Right lobe of liver (tissue), 6 donors: ENCODE measurements around the gene SORBS2. TPM values are rescaled to one million over a fixed set of nuclear protein-coding genes. Genes with fewer than 3 reads are reported as not detected.

Source experiments
- ATAC-seq, 4 donors: fragments of 200-7000 bp; cut with Tn5 transposase; one replicate each; pipeline ENCODE4 v1.9.1; 2020; ENCODE audit warnings: mild to moderate bottlenecking in 4 of 4, moderate library complexity in 4 of 4
- DNase-seq, 3 donors: peaks; one replicate each; pipeline ENCODE4 v3.0.0-alpha.2; 2020
- H3K27ac ChIP-seq, 3 donors: fragments of 200-600 bp; one replicate each; pipeline ENCODE4 v1.8.0; 2022
- H3K27me3 ChIP-seq, 2 donors: fragments of 200-600 bp; one replicate each; pipeline ENCODE4 v1.8.0; 2022
- H3K36me3 ChIP-seq, 4 donors: fragments of 200-600 bp; sonication (generic) in 1 of 4; one replicate each; pipeline versions ENCODE4 v1.5.1 to v1.8.0; 2017 to 2022; ENCODE audit warnings: control low read depth in 1 of 4
- H3K4me1 ChIP-seq, 4 donors: fragments of 200-600 bp; sonication (generic) in 1 of 4; one replicate each; pipeline versions ENCODE4 v1.5.1 to v1.8.0; 2017 to 2022; ENCODE audit warnings: control low read depth in 1 of 4
- H3K4me3 ChIP-seq, 3 donors: fragments of 200-600 bp; one replicate each; pipeline ENCODE4 v1.8.0; 2022
- H3K9me3 ChIP-seq, 4 donors: fragments of 200-600 bp; sonication (generic) in 1 of 4; one replicate each; pipeline versions ENCODE4 v1.5.1 to v1.8.0; 2017 to 2022; ENCODE audit warnings: control low read depth in 1 of 4
- POLR2A ChIP-seq: fragments of 450-650 bp; IDR thresholded peaks from one replicate; pipeline ENCODE4 v1.6.1; 2017; ENCODE audit warnings: antibody characterized with exemption, mild to moderate bottlenecking
- WGBS: methylation state at CpG from one replicate; pipeline ENCODE4 v1.1.6; 2018; ENCODE audit warnings: low coverage, low lambda C conversion rate; ENCODE audit not compliant: insufficient coverage; ENCODE audit errors: missing lambda C conversion rate; 5-methylcytosine and 5-hydroxymethylcytosine counted together
- intact Hi-C, 2 donors: fragments of 100-400 bp; cut with DNase I; formaldehyde crosslinking; loops; one replicate each; pipeline versions ENCODE4 v1.11.2 to v1.14.1; 2022
- total RNA-seq, 6 experiments: library from RNA; depleted of rRNA in 2 of 6; stranded (reverse); fragments of >200 nt in 2 of 6; fragmentation: NEBNext Ultra II Directional in 3 of 6; extraction: Animal tissue kit (Norgen Biotek cat#: 25700) in 3 of 6; gene quantifications; one replicate each; pipeline versions ENCODE4 v1.1.0 to v1.2.4, GENCODE V29; 2016 to 2023
- TF ChIP-seq, protein P1 (sequence below), 4 donors: fragments of 200-600 bp in 3 of 4; fragments of 450-650 bp in 1 of 4; IDR thresholded peaks; one replicate each; pipeline versions ENCODE4 v1.5.1 to v1.8.0; 2016 to 2022; ENCODE audit warnings: antibody characterized with exemption in 4 of 4, mild to moderate bottlenecking in 2 of 4
- donor health status: DM: no; HTN: yes; CAD: no.
- donor health status: DM: no; HTN: no; CAD: no.
- donor health status: DM: no; HTN: no; CAD: no.
- donor health status: DM: no; HTN: yes; CAD: no.
- donor health status: DM: no; HTN: yes; CAD: no.

Gene SORBS2
- total RNA-seq, 6 experiments from 2014 or later, result 60.8 to 144 (median 107) TPM

DNA sequence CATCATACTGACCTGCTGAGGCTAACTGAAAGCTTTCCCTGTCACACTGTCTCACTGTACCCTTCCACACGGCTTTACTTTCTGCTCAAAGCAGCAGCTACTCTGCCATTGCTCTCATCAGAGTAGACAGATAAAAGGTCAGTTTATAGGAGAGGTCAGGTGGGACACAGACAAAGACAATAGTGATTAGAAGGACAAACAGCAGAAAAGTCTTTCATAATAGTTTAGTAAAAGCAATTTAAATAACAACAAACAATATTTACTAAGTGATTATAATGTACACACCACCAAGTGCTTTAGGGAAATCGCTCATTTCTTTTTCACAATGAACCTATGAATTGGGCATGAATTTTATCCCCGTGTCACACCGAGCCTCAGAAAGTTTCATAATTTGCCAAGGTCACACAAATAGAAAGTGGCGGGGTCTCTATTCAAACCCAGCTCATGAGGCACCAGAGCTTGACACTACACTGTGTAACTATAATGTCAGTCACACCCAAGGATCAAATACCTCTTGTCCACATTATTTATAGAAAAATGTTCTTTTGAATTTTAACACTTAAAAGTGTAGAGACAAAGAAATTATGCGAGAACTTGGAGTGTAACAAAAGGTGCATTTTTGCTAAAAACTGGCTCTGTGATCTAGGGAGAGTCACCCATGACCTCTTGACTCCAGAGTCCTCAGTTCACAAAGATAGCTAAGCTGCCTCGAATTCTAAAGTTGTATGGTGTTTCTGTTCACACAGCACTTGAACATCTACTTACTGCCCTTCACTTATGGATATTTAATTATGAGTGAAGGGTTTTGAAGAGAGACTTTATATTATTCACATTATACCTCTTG is 24.5 kb upstream of the SORBS2 start:
- H3K4me1 ChIP-seq, result peaks cover 0 to 31% (median 13%) of the 10 kb centered on the region in 4 donors
- TF ChIP-seq, protein P1, sequence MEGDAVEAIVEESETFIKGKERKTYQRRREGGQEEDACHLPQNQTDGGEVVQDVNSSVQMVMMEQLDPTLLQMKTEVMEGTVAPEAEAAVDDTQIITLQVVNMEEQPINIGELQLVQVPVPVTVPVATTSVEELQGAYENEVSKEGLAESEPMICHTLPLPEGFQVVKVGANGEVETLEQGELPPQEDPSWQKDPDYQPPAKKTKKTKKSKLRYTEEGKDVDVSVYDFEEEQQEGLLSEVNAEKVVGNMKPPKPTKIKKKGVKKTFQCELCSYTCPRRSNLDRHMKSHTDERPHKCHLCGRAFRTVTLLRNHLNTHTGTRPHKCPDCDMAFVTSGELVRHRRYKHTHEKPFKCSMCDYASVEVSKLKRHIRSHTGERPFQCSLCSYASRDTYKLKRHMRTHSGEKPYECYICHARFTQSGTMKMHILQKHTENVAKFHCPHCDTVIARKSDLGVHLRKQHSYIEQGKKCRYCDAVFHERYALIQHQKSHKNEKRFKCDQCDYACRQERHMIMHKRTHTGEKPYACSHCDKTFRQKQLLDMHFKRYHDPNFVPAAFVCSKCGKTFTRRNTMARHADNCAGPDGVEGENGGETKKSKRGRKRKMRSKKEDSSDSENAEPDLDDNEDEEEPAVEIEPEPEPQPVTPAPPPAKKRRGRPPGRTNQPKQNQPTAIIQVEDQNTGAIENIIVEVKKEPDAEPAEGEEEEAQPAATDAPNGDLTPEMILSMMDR (IDR thresholded peaks at IDR 0.05), result no peak
- TF ChIP-seq POLR2A, result no peak
- intact Hi-C loops, result no loop called here

GRCh38 chr4:185835814-185836213 is 23.8 kb upstream of the SORBS2 start:
- H3K36me3 ChIP-seq, result no peaks in the 10 kb centered on the region
- ATAC-seq, result no peak
- no peak for TF ChIP-seq POLR2A
- TF ChIP-seq, protein P1 (IDR thresholded peaks at IDR 0.05), result no peak
- intact Hi-C loops, result no loop called here
- H3K27ac ChIP-seq, result peak overlapping the region in 2 of 3 donors; percentile 49 to 57
- WGBS, result 68% methylated on average over 6 of the region's 6 CpGs
- H3K9me3 ChIP-seq, result no peaks in the 10 kb centered on the region
- H3K4me1 ChIP-seq, result peaks cover 0 to 37% (median 16%) of the 10 kb centered on the region in 4 donors
- no peaks in the 10 kb centered on the region for H3K27me3 ChIP-seq
- H3K4me3 ChIP-seq, result no peak overlapping the region
- no peak for DNase-seq

More for the DNA sequence above, 24.5 kb upstream of the SORBS2 start:
- no peaks in the 10 kb centered on the region for H3K36me3 ChIP-seq
- H3K4me3 ChIP-seq, result no peak overlapping the region
- ATAC-seq (peak; percentile 62 to 77 (median 70)), DNase-seq (no peak)
- 27% methylated on average over 7 of the region's 7 CpGs for WGBS
- no peaks in the 10 kb centered on the region for H3K9me3 ChIP-seq
- no peaks in the 10 kb centered on the region for H3K27me3 ChIP-seq
- peak overlapping the region in 2 of 3 donors; percentile 49 to 57 for H3K27ac ChIP-seq

DNA sequence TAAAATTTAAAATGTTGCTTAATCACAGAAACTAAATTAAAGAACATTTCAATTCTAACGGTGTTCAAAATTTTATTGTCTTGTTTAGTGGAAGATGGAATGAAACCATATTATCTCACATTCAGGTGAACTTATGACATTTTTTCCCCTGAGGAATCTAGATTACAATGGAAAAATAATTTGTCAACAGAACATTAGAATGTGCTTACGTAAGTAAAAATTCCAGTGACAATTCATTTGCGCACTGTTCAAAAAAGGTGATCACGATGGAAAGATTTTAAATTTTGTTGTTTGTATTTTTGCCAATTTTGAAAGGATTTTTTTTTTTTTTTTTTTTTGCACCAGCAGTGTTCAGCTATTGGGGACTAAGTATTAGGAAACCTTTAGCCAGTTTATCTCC is 23.3 kb upstream of the SORBS2 start:
- H3K9me3 ChIP-seq, result no peaks in the 10 kb centered on the region
- peak overlapping the region in 1 of 3 donors; percentile 49 for H3K27ac ChIP-seq
- H3K4me1 ChIP-seq, result peaks cover 0 to 41% (median 19%) of the 10 kb centered on the region in 4 donors
- ATAC-seq, result no peak
- no peak overlapping the region for H3K4me3 ChIP-seq
- DNase-seq, result no peak
- intact Hi-C loops, result no loop called here
- 82% methylated on average over 4 of the region's 4 CpGs for WGBS
- H3K27me3 ChIP-seq, result no peaks in the 10 kb centered on the region
- TF ChIP-seq, protein P1 (IDR thresholded peaks at IDR 0.05), result no peak
- no peak for TF ChIP-seq POLR2A
- no peaks in the 10 kb centered on the region for H3K36me3 ChIP-seq

GRCh38 chr4:185834778-185835177 is 22.8 kb upstream of the SORBS2 start:
- WGBS, result 92% methylated on average over 4 of the region's 6 CpGs
- no peaks in the 10 kb centered on the region for H3K27me3 ChIP-seq
- H3K36me3 ChIP-seq, result no peaks in the 10 kb centered on the region
- no peak overlapping the region for H3K4me3 ChIP-seq
- H3K27ac ChIP-seq, result no peak overlapping the region
- H3K4me1 ChIP-seq, result peaks cover 0 to 46% (median 22%) of the 10 kb centered on the region in 4 donors
- no peak for ATAC-seq
- DNase-seq, result no peak
- no peak for TF ChIP-seq POLR2A
- TF ChIP-seq, protein P1 (IDR thresholded peaks at IDR 0.05), result no peak
- intact Hi-C loops, result no loop called here
- no peaks in the 10 kb centered on the region for H3K9me3 ChIP-seq
